Limb (tissue), 2 donors: Measurements from ENCODE around the gene OR2M3.
"Not testable (repeated sequence)": the region's sequence is repeated elsewhere in the genome, so short reads cannot be mapped to it uniquely, and the experiment has no call there.

Experiments
- DNase-seq, 2 donors: peaks; one replicate each; pipeline ENCODE4 v3.0.0-alpha.2; 2016; ENCODE audit errors: extremely low spot score in 2 of 2

The OR2M3 gene

GRCh38 chr1:248196965-248197364 lies at the start of gene OR2M3:
Gene OR2M3, plus strand, starts transcription at chr1:248197265. Its CDS starts 5,803 bp downstream, at chr1:248203068.
- DNase-seq, result no peak

- DNase-seq, result no peak
Observed at GRCh38 chr1:248152056-248152827, 44.8 kb upstream of the OR2M3 start.

- DNase-seq, result no peak
Observed at GRCh38 chr1:248155927-248156326, 41.1 kb upstream of the OR2M3 start.

- DNase-seq, result no peak
Observed at GRCh38 chr1:248158758-248159157, 38.3 kb upstream of the OR2M3 start.

GRCh38 chr1:248164031-248164430 lies 33.0 kb upstream of the OR2M3 start:
- DNase-seq, result no peak

- DNase-seq, result no peak
Observed at GRCh38 chr1:248165186-248165585, 31.9 kb upstream of the OR2M3 start.

- no peak for DNase-seq
Observed at GRCh38 chr1:248174521-248174920, 22.5 kb upstream of the OR2M3 start, which contains the start of gene OR2M2. Gene OR2M2, plus strand, starts transcription at chr1:248174821. Its CDS starts 5,165 bp downstream, at chr1:248179986.

- no peak for DNase-seq
Observed at GRCh38 chr1:248183996-248184395, 13.1 kb upstream of the OR2M3 start.

- DNase-seq, result no peak
Observed at GRCh38 chr1:248187363-248187762, 9.7 kb upstream of the OR2M3 start.

- no peak for DNase-seq
Observed at GRCh38 chr1:248189026-248189425, 8.0 kb upstream of the OR2M3 start.

- DNase-seq, result no peak
Observed at GRCh38 chr1:248194117-248194516, 2.9 kb upstream of the OR2M3 start.

GRCh38 chr1:248215880-248216279 lies 18.8 kb downstream of the OR2M3 start:
- no peak for DNase-seq

- DNase-seq, result no peak
Observed at GRCh38 chr1:248225537-248225936, 28.5 kb downstream of the OR2M3 start.

- DNase-seq, result no peak
Observed at GRCh38 chr1:248229360-248229908, 32.4 kb downstream of the OR2M3 start.

- no peak for DNase-seq
Observed at GRCh38 chr1:248231117-248231516, 34.1 kb downstream of the OR2M3 start, which contains the start of gene OR2M4. Gene OR2M4, plus strand, starts transcription at chr1:248231417. Its CDS starts 7,512 bp downstream, at chr1:248238929.

GRCh38 chr1:248239478-248239877 lies 42.4 kb downstream of the OR2M3 start:
- no peak for DNase-seq

GRCh38 chr1:248243204-248243603 lies 46.1 kb downstream of the OR2M3 start:
- peak in 1 of 2 donors; percentile 1 for DNase-seq

- not testable (repeated sequence) for DNase-seq
Observed at GRCh38 chr1:248259309-248259708, 62.2 kb downstream of the OR2M3 start.
